BLaER1 treated with 17β-estradiol and CSF1 and Interleukin-3, amounts not matched to agents 10 nM and 100 nM (cell line): ENCODE measurements around the gene HAUS8.

Experiments used
- H3K27ac ChIP-seq, 11 experiments: shearing (Covaris generic); formaldehyde crosslinking; 2 replicates each; pipeline ENCODE4 v1.8.1; 2022
- H3K27me3 ChIP-seq, 11 experiments: shearing (Covaris generic); formaldehyde crosslinking; 2 replicates each; pipeline ENCODE4 v1.8.1; 2022
- H3K36me3 ChIP-seq, 11 experiments: shearing (Covaris generic); formaldehyde crosslinking; 2 replicates each; pipeline ENCODE4 v1.8.1; 2022
- H3K4me1 ChIP-seq, 10 experiments: shearing (Covaris generic); formaldehyde crosslinking; 2 replicates each; pipeline ENCODE4 v1.8.1; 2022
- H3K4me2 ChIP-seq, 11 experiments: shearing (Covaris generic); formaldehyde crosslinking; 2 replicates each; pipeline ENCODE4 v1.8.1; 2022
- H3K4me3 ChIP-seq, 10 experiments: shearing (Covaris generic); formaldehyde crosslinking; 2 replicates each; pipeline ENCODE4 v1.8.1; 2022
- H3K9ac ChIP-seq, 11 experiments: shearing (Covaris generic); formaldehyde crosslinking; 2 replicates each; pipeline ENCODE4 v1.8.1; 2022
- H3K9me3 ChIP-seq, 11 experiments: shearing (Covaris generic); formaldehyde crosslinking; replicated peaks in 1 of 11; 2 replicates each; pipeline ENCODE4 v1.8.1; 2022
- H4K20me1 ChIP-seq, 11 experiments: shearing (Covaris generic); formaldehyde crosslinking; 2 replicates each; pipeline ENCODE4 v1.8.1; 2022
- Cebpa-rat ChIP-seq, 11 experiments: shearing (Covaris generic); IDR thresholded peaks; 2 replicates each; pipeline ENCODE4 v1.8.1; 2022

The HAUS8 gene

GRCh38 chr19:17077447-17078028, 2.3 kb upstream of the HAUS8 start:
- H3K27me3 ChIP-seq = no peaks in the 10 kb centered on the region
- H3K27ac ChIP-seq = peak overlapping the region in 7 of 11 experiments; percentile 79 to 99 (median 92); a peak in 9 of 22 replicates
- peak overlapping the region; percentile 86 to 96 (median 92); a peak in 21 of 22 replicates for H3K9ac ChIP-seq
- H3K36me3 ChIP-seq = peaks cover 7 to 24% (median 15%) of the 10 kb centered on the region in 11 experiments; a peak in 18 of 22 replicates
- TF ChIP-seq Cebpa-rat (IDR thresholded peaks at IDR 0.05) = no peak
- H3K4me2 ChIP-seq = peak overlapping the region; percentile 92 to 100 (median 99)
- H3K4me3 ChIP-seq = peak overlapping the region; percentile 78 to 97 (median 93)
- peaks cover 40 to 80% (median 52%) of the 10 kb centered on the region in 11 experiments for H4K20me1 ChIP-seq
- no peaks in the 10 kb centered on the region for H3K9me3 ChIP-seq
- H3K4me1 ChIP-seq = peaks cover 72 to 81% (median 77%) of the 10 kb centered on the region in 10 experiments

GRCh38 chr19:17076543-17076991, 1.3 kb upstream of the HAUS8 start:
- TF ChIP-seq Cebpa-rat (IDR thresholded peaks at IDR 0.05) = no peak
- no peaks in the 10 kb centered on the region for H3K27me3 ChIP-seq
- H3K9ac ChIP-seq = peak overlapping the region; percentile 86 to 96 (median 92)
- H3K27ac ChIP-seq = peak overlapping the region; percentile 77 to 99 (median 92)
- H3K4me1 ChIP-seq = peaks cover 65 to 78% (median 69%) of the 10 kb centered on the region in 10 experiments
- H3K4me3 ChIP-seq = peak overlapping the region; percentile 78 to 97 (median 93)
- H3K4me2 ChIP-seq = peak overlapping the region; percentile 92 to 100 (median 99)
- H4K20me1 ChIP-seq = peaks cover 33 to 73% (median 43%) of the 10 kb centered on the region in 11 experiments; a peak in 21 of 22 replicates
- H3K36me3 ChIP-seq = peaks cover 12 to 34% (median 24%) of the 10 kb centered on the region in 11 experiments; a peak in 20 of 22 replicates
- no peaks in the 10 kb centered on the region for H3K9me3 ChIP-seq

- Histone ChIP-seq H4K20me1 (peaks cover 27 to 72% (median 41%) of the 10 kb centered on the region in 11 experiments; a peak in 21 of 22 replicates), H3K36me3 (peaks cover 18 to 40% (median 29%) of the 10 kb centered on the region in 11 experiments; a peak in 21 of 22 replicates), H3K9me3 (no peaks in the 10 kb centered on the region), H3K27me3 (no peaks in the 10 kb centered on the region), H3K27ac (peak overlapping the region; percentile 77 to 99 (median 92)), H3K4me1 (peaks cover 61 to 78% (median 65%) of the 10 kb centered on the region in 10 experiments), H3K4me3 (peak overlapping the region; percentile 78 to 97 (median 93)), H3K4me2 (peak overlapping the region; percentile 92 to 100 (median 99)), H3K9ac (peak overlapping the region; percentile 86 to 96 (median 92))
- no peak for TF ChIP-seq Cebpa-rat (IDR thresholded peaks at IDR 0.05)
These were observed 751 bp upstream of the HAUS8 start for GRCh38 chr19:17075864-17076542.

- TF ChIP-seq Cebpa-rat (IDR thresholded peaks at IDR 0.05) = no peak
- H3K4me2 ChIP-seq = peak overlapping the region; percentile 85 to 99 (median 94)
- peaks cover 25 to 53% (median 39%) of the 10 kb centered on the region in 11 experiments; a peak in 21 of 22 replicates for H3K36me3 ChIP-seq
- H3K4me3 ChIP-seq = peak overlapping the region; percentile 78 to 97 (median 93)
- peak overlapping the region; percentile 59 to 99 (median 92) for H3K27ac ChIP-seq
- peaks cover 64 to 81% (median 67%) of the 10 kb centered on the region in 10 experiments for H3K4me1 ChIP-seq
- H3K9me3 ChIP-seq = no peaks in the 10 kb centered on the region
- peak overlapping the region; percentile 77 to 96 (median 92) for H3K9ac ChIP-seq
- no peaks in the 10 kb centered on the region for H3K27me3 ChIP-seq
- peaks cover 23 to 76% (median 37%) of the 10 kb centered on the region in 11 experiments; a peak in 20 of 22 replicates for H4K20me1 ChIP-seq
These were observed 618 bp downstream of the HAUS8 start for GRCh38 chr19:17074634-17075034.

- Histone ChIP-seq H3K36me3 (peaks cover 25 to 57% (median 42%) of the 10 kb centered on the region in 11 experiments; a peak in 21 of 22 replicates), H3K4me1 (peaks cover 64 to 81% (median 67%) of the 10 kb centered on the region in 10 experiments), H3K27ac (peak overlapping the region; percentile 59 to 99 (median 92); a peak in 21 of 22 replicates), H3K27me3 (no peaks in the 10 kb centered on the region), H3K4me3 (peak overlapping the region; percentile 78 to 97 (median 93)), H3K4me2 (peak overlapping the region; percentile 85 to 99 (median 94)), H3K9me3 (no peaks in the 10 kb centered on the region), H3K9ac (peak overlapping the region; percentile 77 to 96 (median 92)), H4K20me1 (peaks cover 23 to 78% (median 36%) of the 10 kb centered on the region in 11 experiments; a peak in 20 of 22 replicates)
- TF ChIP-seq Cebpa-rat (IDR thresholded peaks at IDR 0.05) = no peak
These were observed 1.2 kb downstream of the HAUS8 start for GRCh38 chr19:17073869-17074633.

GRCh38 chr19:17070912-17071311, 4.3 kb downstream of the HAUS8 start:
- H3K4me1 ChIP-seq = peaks cover 60 to 85% (median 74%) of the 10 kb centered on the region in 10 experiments
- peaks cover 26 to 69% (median 60%) of the 10 kb centered on the region in 11 experiments for H3K36me3 ChIP-seq
- H3K9me3 ChIP-seq = no peaks in the 10 kb centered on the region
- no peak overlapping the region for H3K4me3 ChIP-seq
- H3K4me2 ChIP-seq = peak overlapping the region in 2 of 11 experiments; percentile 4 to 49; a peak in 1 of 22 replicates
- peak overlapping the region in 2 of 11 experiments; percentile 34; a peak in 3 of 22 replicates for H3K27ac ChIP-seq
- no peak for TF ChIP-seq Cebpa-rat (IDR thresholded peaks at IDR 0.05)
- peaks cover 0 to 54% (median 15%) of the 10 kb centered on the region in 11 experiments; a peak in 13 of 22 replicates for H4K20me1 ChIP-seq
- peak overlapping the region in 6 of 11 experiments; percentile 5 to 54 (median 31); a peak in 6 of 22 replicates for H3K9ac ChIP-seq
- H3K27me3 ChIP-seq = no peaks in the 10 kb centered on the region

- Histone ChIP-seq H3K9me3 (no peaks in the 10 kb centered on the region), H3K4me3 (no peak overlapping the region), H3K4me2 (peak overlapping the region in 10 of 11 experiments; percentile 29 to 68 (median 52); a peak in 15 of 22 replicates), H3K9ac (peak overlapping the region in 10 of 11 experiments; percentile 12 to 54 (median 34); a peak in 16 of 22 replicates), H3K27me3 (no peaks in the 10 kb centered on the region), H3K36me3 (peaks cover 26 to 74% (median 62%) of the 10 kb centered on the region in 11 experiments), H3K4me1 (peaks cover 60 to 85% (median 74%) of the 10 kb centered on the region in 10 experiments), H3K27ac (peak overlapping the region in 4 of 11 experiments; percentile 30 to 35 (median 34); a peak in 5 of 22 replicates), H4K20me1 (peaks cover 0 to 54% (median 15%) of the 10 kb centered on the region in 11 experiments; a peak in 12 of 22 replicates)
- no peak for TF ChIP-seq Cebpa-rat (IDR thresholded peaks at IDR 0.05)
These were observed 4.8 kb downstream of the HAUS8 start for GRCh38 chr19:17070421-17070820.

GRCh38 chr19:17069193-17069592, 6.1 kb downstream of the HAUS8 start:
- H3K4me2 ChIP-seq = peak overlapping the region; percentile 29 to 68 (median 53); a peak in 16 of 22 replicates

More at GRCh38 chr19:17069193-17069592, 6.1 kb downstream of the HAUS8 start:
- TF ChIP-seq Cebpa-rat (IDR thresholded peaks at IDR 0.05) = no peak
- H3K4me3 ChIP-seq = no peak overlapping the region
- H4K20me1 ChIP-seq = peaks cover 0 to 50% (median 14%) of the 10 kb centered on the region in 11 experiments; a peak in 12 of 22 replicates
- peaks cover 54 to 84% (median 69%) of the 10 kb centered on the region in 10 experiments for H3K4me1 ChIP-seq
- peaks cover 0 to 2% (median 0%) of the 10 kb centered on the region in 11 experiments; a peak in 1 of 22 replicates for H3K9me3 ChIP-seq
- H3K9ac ChIP-seq = peak overlapping the region in 3 of 11 experiments; percentile 44 to 54 (median 50); a peak in 4 of 22 replicates
- H3K36me3 ChIP-seq = peaks cover 26 to 86% (median 73%) of the 10 kb centered on the region in 11 experiments
- H3K27ac ChIP-seq = peak overlapping the region in 3 of 11 experiments; percentile 30 to 34 (median 34); a peak in 2 of 22 replicates
- no peaks in the 10 kb centered on the region for H3K27me3 ChIP-seq
